COLO668 (cell line): Measurements from ENCODE around the gene KLLN.
"Not testable (repeated sequence)": the region's sequence is repeated elsewhere in the genome, so short reads cannot be mapped to it uniquely, and the experiment has no call there.

Source experiments
- DNase-seq: peaks from one replicate; lab custom pipeline; 2025; ENCODE audit not compliant: unreplicated experiment; lab: John Stamatoyannopoulos, UW

KLLN gene

DNA sequence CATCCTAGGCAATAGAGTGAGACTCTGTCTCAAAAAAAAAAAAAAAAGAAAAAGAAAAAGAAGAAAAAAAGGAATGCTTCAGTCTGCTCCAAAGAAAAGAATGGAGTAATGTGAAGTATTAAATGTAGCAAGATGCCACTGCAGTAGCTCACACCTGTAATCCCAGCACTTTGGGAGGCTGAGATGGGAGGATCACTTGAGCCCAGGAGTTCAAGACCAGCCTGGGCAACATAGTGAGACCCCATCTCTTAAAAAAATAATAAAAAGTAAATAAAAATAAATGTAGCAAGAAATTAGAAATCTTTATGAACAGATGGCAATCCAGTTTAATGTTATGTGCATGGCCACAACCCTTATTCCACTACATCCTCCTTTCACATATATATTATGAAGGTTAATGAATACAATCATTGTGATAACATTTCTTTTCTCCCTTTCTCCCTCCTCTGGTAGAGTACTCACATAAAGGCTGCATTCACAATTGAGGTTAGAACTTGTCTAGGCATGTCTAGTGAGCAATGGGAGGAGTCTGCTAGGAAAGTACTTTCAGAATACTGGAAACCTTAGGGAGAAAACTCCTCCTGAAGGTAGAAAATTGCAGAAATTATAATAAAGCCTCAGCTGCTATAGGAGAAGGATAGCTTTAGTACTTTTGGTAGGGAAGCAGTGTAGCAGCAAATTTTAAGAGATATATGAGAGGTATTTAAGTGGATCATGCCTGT is 20.4 kb downstream of the KLLN start:
- DNase-seq: no peak

DNA sequence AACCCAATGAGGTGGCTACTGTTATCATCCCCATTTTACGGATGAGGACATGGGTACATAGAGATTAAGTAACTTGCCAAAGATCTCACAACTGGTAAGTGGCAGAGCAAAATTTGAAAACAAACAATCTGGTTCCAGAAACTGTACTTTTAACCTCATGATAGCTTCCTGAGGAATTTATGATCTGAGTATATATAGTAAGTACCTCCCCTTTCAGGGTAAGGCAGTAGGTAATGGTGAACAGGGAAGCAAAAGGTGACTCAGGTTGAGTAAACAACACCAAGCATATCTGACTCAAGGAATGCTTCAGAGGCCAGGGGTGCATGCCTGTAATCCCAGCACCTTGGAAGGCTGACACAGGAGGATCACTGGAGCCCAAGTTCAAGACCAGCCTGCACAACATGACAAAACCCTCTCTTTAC is 21.1 kb downstream of the KLLN start:
- no peak for DNase-seq

DNA sequence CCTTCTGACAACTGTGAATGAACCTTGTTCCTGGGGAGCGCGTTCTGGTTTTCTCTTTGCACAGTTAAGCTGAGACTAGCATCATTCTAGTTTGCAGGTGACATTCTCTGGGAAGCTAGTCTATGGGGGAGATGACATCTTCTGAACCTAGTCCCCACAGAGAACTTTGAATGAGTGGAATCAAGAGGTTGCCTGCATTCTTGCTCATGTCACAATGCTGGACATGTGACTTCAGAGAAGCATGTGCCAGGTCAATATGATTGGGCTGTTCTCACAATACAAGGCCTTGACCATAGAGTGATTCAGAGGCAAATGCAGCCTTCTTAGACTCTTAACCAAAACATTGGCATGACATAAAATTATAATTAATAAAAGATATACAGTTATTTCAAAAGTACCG is 22.1 kb downstream of the KLLN start:
- no peak for DNase-seq

DNA sequence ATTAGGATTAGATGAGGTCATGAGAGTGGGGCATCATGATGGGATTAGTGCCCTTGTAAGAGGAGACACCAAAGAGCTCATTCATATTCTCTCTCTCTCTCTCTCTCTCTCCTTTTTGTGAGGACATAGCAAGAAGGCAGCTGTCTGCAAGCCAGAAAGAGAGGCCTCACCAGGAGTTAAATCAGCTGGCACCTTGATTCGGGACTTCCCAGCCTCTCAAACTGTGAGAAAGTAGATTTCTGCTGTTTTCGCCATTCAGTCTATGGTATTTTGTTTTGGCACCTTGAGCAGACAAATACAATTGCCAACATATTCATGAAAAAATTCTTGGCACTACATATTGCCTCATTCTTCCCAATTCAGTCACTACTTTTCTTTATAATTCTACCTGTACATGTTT is 24.7 kb downstream of the KLLN start:
- no peak for DNase-seq

DNA sequence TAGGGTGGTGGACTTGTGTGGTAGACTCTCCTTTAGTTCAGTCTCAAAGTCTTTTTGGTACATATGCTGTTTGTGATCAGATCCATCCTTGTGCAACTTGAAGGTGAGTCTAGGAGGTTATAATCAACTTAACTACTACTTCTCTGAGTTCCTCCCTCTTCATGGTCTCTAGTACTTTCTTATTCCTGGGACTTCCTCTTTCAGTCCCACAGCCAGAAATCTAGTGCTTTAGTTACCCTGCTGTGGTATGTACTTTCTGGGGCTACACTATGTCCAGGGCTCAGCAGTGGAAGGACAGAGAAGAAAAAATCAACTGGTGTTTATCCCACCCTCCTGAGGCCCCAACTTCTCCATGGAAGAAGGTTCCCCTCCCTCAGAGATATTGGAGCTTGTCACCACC is 25.9 kb downstream of the KLLN start:
- DNase-seq: no peak

DNA sequence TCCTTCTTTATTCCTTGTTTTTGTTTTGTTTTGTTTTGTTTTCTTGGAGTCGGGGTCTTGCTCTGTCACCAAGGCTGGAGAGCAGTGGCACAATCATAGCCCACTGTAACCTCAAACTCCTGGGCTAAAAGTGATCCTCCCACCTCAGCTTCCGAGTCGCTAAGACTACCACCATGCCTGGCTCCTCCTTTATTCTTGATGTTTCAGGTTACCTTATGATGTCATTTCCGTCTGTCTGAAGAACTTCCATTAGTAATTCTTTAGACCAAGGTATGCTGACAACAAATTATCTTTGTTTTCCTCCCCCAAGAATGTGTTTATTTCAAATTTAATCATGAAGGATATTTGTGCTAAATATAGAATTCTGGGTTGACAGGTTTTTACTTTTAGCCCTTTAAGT is 27.2 kb downstream of the KLLN start:
- no peak for DNase-seq

DNA sequence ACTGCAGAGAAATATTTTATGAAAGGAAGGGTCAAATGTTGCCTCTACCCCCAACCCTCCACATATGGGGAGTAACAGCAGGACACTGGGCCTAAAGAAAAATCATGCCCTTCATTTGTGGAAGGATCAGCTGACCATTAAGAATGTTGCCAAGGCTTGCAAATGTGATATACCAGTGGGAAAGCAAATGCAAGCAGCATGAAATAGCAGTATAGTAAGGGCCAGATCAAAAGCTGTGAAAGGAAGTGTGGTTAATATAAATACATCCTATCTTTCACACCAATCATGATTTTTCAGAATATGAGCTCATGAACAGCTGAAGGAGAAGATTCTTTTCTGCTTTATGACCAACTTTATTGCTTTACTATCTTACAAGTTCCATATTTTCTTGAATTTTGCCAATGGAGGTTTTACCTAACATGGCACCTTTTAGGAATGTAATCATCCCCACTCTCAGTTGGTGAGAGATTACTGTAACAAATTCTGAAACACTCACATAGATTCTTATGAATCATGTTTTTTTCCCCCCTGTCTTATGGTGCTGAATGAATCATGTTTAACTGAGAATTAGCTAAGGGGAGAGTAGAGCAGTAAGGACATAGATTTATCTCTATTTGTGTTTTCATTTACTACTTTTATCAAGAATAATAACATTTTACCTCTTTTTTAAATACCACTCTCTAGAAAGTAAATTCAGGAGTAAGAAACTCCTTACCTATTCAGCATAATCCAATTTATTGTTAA is 33.2 kb downstream of the KLLN start:
- DNase-seq: no peak

DNA sequence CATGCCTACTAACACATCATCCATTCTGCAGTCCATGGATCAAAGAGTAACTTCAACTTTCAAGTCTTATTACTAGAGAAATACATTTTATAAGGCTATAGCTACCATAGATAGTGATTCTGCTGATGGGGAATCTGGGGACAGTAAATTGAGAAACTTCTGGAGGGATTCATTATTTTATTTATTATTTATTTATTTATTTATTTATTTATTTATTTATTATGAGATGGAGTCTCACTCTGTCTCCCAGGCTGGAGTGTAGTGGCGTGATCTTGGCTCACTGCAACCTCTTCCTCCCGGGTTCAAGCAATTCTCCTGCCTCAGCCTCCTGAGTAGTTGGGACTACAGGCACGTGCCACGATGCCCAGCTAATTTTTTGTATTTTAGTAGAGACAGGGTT is 34.3 kb downstream of the KLLN start:
- DNase-seq: not testable (repeated sequence)

DNA sequence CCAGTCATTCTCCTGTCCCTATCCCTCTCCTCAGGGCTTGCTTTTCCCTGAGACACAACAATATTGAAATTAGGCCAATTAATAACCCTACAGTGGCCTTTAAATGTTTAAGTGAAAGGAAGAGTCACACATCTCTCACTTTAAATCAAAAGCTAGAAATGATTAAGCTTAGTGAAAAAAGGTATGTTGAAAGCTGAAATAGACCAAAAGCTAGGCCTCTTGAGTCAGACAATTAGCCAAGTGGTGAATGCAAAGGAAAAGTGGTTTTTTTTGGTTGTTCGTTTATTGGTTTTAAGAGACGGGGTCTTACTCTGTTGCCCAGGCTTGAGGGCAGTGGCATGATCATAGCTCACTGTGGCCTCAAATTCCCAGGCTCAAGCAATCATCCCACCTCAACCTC is 35.7 kb downstream of the KLLN start:
- no peak for DNase-seq

DNA sequence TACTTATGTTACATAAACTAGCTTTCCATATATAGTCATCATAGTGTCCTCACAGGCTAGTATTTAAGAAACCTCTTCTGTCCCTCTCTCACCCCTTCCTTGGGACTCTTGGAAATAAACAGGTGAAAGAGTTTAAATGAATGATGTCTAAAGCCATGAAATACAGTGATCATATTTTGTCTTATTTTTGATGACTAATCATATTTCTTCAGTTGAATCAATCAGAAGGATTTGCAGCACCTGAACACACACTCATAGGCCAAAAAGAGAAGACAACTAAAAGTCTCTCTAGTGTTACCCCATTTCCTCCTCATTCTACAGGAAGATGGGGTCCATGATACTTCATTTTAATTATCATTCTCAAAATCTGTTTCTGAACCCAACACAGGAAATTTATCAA is 36.7 kb downstream of the KLLN start:
- no peak for DNase-seq

DNA sequence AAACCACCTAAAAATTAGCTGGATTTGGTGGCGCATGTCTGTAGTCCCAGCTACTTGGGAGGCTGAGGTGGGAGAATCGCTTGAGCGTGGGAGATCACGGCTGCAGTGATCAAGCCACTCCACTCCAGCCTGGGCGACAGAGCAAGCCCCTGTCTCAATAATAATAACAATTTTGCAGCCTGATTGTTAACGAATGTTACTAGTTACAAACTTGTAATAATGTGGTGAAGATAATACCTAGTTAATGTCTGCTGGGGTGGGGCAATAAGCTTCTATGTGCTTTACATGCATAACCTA is 44.1 kb downstream of the KLLN start:
- DNase-seq: no peak

DNA sequence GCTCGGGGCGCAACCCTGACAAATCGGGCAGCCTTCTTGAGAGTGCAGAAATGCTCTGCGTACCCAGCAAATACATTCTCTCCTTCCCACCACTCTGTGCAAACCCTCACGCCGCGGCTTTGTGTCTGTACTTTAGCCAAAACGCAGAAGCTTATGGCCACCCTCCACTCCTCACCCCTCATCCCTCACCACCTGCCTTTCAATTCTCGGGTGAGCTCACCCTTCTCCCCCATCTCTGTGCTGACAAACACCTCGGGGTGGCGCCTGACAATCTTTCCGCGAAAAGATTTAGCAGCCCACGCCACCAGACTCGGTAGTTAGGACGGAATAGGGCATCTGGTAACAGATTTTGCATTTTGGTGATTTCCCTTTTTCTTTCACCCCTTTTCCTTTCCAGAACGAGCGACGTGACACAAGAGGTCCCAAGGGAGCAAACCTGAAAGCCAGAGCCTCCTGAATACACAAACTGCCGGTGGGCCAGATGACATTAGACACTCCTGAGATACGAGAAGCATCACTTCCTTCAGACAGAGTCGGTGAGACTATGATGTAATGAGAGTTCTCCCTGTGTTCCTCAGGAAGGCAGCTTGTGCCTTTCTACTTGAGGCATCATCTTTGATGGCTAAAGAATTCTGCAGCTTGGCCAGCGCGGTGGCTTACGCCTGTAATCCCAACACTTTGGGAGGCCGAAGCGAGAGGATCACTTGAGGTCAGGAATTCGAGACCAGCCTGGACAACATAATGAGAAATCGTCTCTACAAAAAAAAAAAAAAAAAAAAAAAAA is 44.6 kb downstream of the KLLN start:
- DNase-seq: peak; percentile 44

DNA sequence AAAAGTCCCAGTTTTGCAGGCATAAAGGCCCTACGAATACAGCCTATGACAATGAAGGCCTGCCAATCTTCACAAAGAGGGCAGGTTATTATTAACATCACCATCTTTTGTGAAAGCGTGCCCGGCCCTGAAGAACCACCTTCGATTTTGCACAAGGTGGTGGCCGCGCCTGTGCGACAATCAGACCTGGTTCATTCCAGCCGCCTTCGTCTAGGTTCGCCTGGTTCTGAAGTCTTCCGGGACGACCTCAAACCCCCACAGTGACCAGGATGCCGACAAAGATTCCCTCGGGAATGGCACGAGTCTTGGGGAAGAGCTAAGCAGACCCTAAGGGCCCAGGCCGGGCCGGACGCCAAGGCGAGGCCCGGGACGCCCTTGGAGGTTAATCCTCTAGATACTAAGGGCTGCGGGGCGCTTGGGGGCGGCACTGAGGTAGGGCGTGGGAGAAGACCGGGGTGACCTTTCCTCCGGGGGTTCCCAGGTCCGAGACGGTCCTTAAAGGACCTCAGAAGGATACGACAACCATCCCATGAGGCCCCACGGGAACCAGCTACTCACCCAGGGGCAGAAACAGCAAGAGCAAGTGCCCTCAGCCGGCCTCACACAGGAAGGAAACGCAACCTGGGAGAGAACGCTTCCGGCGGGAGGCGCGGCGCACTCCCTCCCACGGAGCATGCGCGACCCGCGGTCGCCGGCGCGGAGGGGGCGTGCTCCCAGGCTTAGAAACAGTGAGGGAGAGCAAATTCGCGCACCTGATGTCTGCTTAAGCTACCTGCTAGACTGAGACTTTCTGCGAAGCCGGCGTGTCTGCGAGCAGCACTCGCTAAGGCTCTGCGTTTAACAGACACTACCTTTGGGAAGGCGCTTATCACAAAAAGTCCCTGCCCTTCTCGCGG is 45.5 kb downstream of the KLLN start, which contains the start of gene ATAD1:
Gene ATAD1 (minus strand): TSS at position 618 of the 896 bp plus-strand sequence. CDS start 3,627 bp downstream, outside the sequence.
- DNase-seq: peak; percentile 85

DNA sequence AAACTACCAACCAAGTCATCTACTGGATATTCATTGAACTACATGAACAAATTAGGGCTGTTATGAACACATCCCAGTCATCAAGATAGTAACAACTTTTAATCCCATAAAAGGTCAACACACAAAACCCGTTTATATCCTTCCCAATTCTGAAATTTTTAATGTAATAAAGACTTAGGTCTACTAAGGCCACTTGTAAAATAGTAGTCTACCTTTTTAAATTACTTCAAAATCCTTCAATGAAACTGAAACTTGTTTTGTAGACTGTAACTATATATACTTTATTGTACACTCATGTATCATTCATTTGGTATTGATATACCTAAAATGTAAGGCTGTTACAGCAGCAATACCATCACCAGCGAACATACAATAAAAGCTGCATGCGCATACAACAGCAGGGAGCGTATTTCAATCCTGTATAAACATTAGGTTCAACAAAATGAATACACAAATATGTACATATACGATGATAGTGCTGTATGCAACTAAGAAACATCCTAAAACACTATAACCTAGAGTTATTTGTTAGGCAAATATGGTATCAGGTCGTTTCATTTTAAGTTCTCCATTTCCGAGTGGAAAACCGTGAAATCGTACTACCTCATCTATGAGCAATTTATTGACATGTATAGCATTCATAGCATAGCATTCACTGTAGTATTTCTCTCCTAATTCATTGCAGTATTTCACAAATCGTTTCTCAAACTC is 46.3 kb downstream of the KLLN start:
- DNase-seq: no peak

DNA sequence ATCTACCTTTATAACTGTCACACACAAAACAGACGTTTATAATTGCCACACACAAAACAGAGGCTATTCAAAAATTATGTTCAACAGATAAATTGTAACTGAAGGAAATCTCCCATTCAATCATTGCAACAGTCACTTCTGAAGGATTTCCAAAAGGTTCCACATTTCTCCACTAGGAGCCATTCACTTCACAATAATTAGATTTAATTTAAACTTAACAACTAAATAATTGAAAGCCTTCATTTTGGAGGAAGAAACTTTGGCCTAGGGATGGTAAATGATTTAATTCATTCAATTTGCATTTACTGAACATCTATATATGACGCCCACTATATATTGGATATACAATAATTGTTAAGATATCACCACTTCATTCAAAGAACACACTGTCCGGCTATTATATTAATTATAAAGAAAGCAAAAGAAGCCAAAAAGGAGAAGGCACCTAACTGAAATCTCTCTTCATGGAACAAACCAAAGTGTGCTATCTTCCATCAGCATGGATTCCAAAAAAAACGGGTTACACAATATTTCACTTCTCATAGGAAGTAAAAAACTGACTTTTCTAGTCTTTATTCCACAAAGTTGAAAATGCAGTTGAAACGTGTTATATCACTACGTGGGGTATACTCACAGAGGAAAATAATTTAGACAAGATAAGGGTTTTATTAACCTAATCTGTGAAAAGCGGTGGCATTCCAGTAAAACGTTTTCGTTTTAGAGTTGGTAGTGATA is 47.0 kb downstream of the KLLN start:
- no peak for DNase-seq
